ENCODE data around the gene LTB4R.

Gene LTB4R

DNA sequence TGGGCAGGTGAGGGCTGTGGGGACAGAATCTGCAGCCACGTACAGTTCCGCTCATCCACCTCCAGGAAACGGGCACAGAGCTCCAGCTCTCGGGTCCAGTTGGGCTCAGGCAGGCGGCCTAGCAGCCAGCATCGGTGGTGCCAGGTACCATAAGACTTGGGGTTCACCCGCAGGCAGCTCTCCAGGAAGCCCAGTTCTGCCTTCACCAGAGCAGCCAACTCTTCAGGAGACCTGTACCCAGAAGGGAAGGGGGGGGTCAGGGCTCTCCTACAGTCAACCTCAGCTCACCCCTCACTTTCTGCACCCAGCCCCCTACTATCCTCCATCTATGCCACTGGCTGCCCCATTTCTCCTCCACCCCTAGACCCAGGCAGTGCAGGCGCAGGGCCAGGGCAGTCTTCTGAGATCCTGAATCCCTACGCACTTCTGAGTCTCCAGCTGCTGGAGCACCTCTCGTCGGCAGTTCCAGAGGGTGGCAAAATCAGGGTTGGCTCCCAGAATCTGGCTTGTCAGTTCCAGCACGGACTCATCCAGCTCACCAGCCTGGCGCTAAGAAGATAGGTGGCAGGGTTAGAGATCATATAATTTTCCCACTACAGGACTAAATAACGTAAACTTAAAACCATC lies 41.3 kb upstream of the LTB4R start:
- no peaks in the 10 kb centered on the region for H3K4me1 ChIP-seq (ENCODE audit: insufficient read depth, low read length)
- H3K9ac ChIP-seq (ENCODE audit: low read depth, low read length): no peak overlapping the region
- 94% methylated on average over 14 of the region's 14 CpGs for WGBS
- H3K27ac ChIP-seq (ENCODE audit: low read depth, low read length): no peak overlapping the region
- H3K27me3 ChIP-seq (ENCODE audit: insufficient read depth, low read length): no peaks in the 10 kb centered on the region
- no peaks in the 10 kb centered on the region for H3K9me3 ChIP-seq (ENCODE audit: insufficient read depth, low read depth, low read length)
- H3K4me3 ChIP-seq (ENCODE audit: low read length): no peak overlapping the region; the same call in 1 of the 2 replicates
- H3K36me3 ChIP-seq (ENCODE audit: insufficient read depth, low read length): peaks cover 11% of the 10 kb centered on the region; the same call in 1 of the 2 replicates

DNA sequence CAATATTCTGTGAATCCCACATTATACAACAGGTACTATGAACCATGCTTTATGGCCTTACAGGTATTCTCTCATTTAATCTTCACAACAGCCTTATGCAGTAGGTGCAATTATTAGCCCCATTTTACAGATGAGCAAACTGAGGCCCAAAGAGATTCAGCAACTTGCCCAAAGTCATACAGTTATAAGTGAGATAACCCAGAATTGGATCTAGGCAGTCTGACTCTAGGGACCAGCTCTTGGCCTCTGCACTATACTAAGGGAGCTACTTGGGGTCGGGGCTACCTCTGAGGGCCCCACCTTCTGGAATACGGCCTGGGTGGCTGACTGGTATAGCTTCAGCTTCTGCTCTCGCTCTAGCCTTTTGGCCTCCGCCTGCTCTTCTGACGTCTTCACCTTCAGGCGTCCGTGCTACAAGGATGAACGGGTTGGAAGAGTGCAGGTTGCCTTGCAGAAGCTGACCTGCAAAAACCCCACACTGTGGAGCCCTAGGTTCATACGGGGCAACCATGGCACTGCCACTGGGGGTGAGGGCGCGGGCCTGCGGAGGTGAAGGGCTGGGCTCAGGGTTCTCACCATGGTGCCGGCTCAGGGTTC lies 40.7 kb upstream of the LTB4R start:
- Histone ChIP-seq H3K27me3 (ENCODE audit: insufficient read depth, low read length) (no peaks in the 10 kb centered on the region), H3K4me3 (ENCODE audit: low read length) (peak overlapping the region; percentile 77), H3K36me3 (ENCODE audit: insufficient read depth, low read length) (peaks cover 11% of the 10 kb centered on the region; the same call in 1 of the 2 replicates), H3K9ac (ENCODE audit: low read depth, low read length) (0 out of 2 replicates have a peak overlapping the region, but pooled peaks have one; percentile 94), H3K27ac (ENCODE audit: low read depth, low read length) (peak overlapping the region; percentile 94), H3K9me3 (ENCODE audit: insufficient read depth, low read depth, low read length) (no peaks in the 10 kb centered on the region), H3K4me1 (ENCODE audit: insufficient read depth, low read length) (no peaks in the 10 kb centered on the region)
- WGBS: 26% methylated on average over 13 of the region's 13 CpGs

DNA sequence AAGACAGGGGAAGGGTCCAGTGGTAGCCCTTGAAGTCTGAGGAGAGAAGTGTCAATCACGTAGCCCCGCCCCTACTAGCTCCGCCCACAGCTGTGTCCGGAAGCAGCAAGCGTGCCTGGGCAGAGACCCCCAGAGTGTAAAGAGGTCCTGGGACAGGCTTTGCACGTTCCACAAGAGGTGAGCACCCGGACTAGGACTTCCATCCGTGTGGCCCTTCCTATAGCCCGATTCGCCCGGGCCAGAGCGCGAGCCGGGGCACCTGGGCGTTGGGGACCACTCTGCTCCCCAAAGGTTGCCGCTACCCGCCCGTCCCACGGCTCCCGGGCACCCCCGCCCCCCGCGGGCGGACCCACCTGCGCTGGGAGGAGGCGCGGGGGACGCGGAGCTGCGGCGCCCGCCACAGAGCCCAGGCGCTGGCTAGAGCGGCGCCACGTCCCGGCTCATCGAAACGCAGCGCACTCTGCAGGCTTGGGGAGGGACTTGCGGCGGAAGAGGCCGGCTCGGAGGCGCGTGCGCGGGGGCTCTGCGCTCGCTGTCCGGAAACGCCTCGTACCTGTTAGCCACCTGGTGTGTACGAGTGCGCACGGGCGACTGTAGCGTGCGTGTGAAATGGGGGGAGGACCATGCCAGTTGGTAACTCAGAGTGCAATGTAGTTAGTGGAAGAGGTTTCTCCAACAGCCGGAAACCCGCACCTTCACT lies 40.0 kb upstream of the LTB4R start, which contains the start of gene RABGGTA:
Gene RABGGTA (minus strand): TSS at position 464 of the 700 bp plus-strand sequence. CDS start 482 bp downstream, outside the sequence.
- no peaks in the 10 kb centered on the region for H3K9me3 ChIP-seq (ENCODE audit: insufficient read depth, low read depth, low read length)
- peak within 1 kb of the TSS; percentile 94 for H3K27ac ChIP-seq (ENCODE audit: low read depth, low read length)
- H3K4me3 ChIP-seq (ENCODE audit: low read length): peak within 1 kb of the TSS; percentile 77
- H3K36me3 ChIP-seq (ENCODE audit: insufficient read depth, low read length): peaks cover 11% of the 10 kb centered on the region; the same call in 1 of the 2 replicates
- H3K4me1 ChIP-seq (ENCODE audit: insufficient read depth, low read length): no peaks in the 10 kb centered on the region
- H3K9ac ChIP-seq (ENCODE audit: low read depth, low read length): peak within 1 kb of the TSS; percentile 94
- 1% methylated on average over 61 of the region's 61 CpGs for WGBS
- H3K27me3 ChIP-seq (ENCODE audit: insufficient read depth, low read length): no peaks in the 10 kb centered on the region

DNA sequence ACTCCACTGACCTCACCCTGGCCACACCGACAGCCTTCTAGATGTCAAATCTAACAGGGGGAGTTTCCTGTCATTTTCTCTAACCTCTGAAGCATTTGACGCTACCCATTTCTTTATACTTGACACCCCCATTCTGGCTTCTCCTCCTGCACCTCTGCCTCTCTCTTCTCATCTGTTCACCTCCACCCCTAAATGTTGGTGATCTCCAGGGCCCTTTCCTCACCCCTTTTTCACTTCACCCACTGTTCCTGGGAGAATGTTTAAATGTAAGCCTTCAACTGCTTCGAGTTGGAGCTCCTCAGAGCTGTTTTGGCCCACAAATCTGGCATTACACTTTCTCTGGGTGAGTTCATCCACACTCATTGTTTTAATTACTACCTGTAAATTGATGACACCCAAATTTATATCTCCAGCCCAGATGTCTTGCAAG lies 39.5 kb upstream of the LTB4R start:
- no peaks in the 10 kb centered on the region for H3K27me3 ChIP-seq (ENCODE audit: insufficient read depth, low read length)
- 19% methylated on average over 3 of the region's 3 CpGs for WGBS
- H3K4me3 ChIP-seq (ENCODE audit: low read length): peak overlapping the region; percentile 77
- H3K9me3 ChIP-seq (ENCODE audit: insufficient read depth, low read depth, low read length): no peaks in the 10 kb centered on the region
- peaks cover 6% of the 10 kb centered on the region; the same call in 1 of the 2 replicates for H3K36me3 ChIP-seq (ENCODE audit: insufficient read depth, low read length)
- no peak overlapping the region for H3K27ac ChIP-seq (ENCODE audit: low read depth, low read length)
- H3K9ac ChIP-seq (ENCODE audit: low read depth, low read length): peak overlapping the region; percentile 11; the same call in 1 of the 2 replicates
- no peaks in the 10 kb centered on the region for H3K4me1 ChIP-seq (ENCODE audit: insufficient read depth, low read length)

DNA sequence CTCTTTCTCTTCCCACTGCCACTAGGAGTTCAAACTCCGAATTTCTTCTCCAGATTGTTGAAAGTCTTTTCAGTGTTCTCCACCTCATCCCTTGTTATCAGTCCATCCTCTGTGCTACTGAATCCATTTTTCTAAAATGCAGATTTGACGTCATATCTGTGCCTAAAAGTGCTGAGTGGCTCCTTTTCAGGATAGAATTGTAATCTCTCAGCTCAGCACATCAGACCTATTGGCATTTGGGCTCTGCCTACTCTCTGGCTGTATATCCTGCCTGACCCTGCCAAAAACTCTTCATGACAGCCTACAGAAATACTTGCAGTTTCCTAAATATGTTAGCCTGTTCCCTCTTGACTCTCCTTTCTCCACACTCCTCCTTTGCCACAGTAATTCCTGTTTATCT lies 38.8 kb upstream of the LTB4R start:
- 86% methylated on average over 2 of the region's 2 CpGs for WGBS
- Histone ChIP-seq H3K27ac (ENCODE audit: low read depth, low read length) (no peak overlapping the region), H3K9me3 (ENCODE audit: insufficient read depth, low read depth, low read length) (no peaks in the 10 kb centered on the region)

DNA sequence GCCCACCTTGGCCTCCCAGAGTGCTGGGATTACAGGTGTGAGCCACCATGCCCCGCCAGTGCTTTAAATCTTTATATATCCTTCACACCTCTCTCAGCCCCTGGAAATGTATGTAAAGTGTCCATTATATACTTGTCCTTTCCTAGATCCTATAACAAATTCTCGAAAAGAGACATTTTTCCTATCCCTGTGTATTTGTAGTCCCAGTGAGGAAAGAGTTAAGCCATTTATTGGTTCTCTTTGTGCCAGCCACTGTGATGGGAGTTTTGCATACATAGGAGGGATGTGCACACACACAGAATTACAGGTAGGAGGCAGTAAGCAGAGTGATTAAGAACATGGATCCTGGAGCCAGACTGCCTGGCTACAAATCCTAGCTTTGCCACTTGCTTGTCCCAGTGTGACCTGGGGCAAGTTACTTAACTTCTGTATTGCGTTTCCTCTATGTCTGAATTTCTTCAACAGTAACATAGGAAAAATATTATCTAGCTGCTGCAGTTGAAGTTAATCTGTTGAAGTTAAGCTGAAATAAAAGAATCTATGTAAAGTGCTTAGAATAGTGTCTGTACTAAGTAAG lies 37.8 kb upstream of the LTB4R start:
- WGBS: 83% methylated on average over 2 of the region's 3 CpGs
- H3K4me3 ChIP-seq (ENCODE audit: low read length): no peak overlapping the region

More for the DNA sequence above, 38.8 kb upstream of the LTB4R start:
- Histone ChIP-seq H3K36me3 (ENCODE audit: insufficient read depth, low read length) (0 out of 2 replicates have a peak, but pooled peaks cover 4% of the 10 kb centered on the region), H3K27me3 (ENCODE audit: insufficient read depth, low read length) (no peaks in the 10 kb centered on the region), H3K4me1 (ENCODE audit: insufficient read depth, low read length) (no peaks in the 10 kb centered on the region), H3K4me3 (ENCODE audit: low read length) (no peak overlapping the region), H3K9ac (ENCODE audit: low read depth, low read length) (no peak overlapping the region)

DNA sequence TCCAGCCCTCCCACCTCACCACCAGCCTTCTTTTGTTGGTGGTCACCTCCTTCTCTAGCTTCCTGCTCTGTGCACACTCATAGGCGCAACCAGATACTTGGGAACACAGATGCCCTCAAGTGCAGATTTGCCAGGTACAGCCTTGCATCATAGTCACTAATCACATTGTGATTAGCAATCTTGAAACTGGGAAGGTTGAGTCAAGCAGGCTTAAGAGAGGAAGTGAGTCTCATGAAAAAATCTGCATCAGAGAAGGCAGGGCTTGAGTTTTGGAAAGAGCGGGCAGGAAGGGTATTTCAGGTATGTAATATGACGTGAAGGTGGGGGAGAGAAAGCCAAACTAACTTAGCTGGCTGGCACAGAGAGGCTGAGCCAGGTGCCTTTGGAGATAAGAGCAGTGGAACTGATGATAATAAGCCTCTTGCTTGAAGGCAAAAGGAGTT lies 37.2 kb upstream of the LTB4R start:
- no peaks in the 10 kb centered on the region for H3K27me3 ChIP-seq (ENCODE audit: insufficient read depth, low read length)
- no peak overlapping the region for H3K4me3 ChIP-seq (ENCODE audit: low read length)
- no peak overlapping the region for H3K27ac ChIP-seq (ENCODE audit: low read depth, low read length)
- H3K9ac ChIP-seq (ENCODE audit: low read depth, low read length): no peak overlapping the region
- WGBS: 88% methylated on average over 3 of the region's 3 CpGs
- H3K36me3 ChIP-seq (ENCODE audit: insufficient read depth, low read length): no peaks in the 10 kb centered on the region
- H3K4me1 ChIP-seq (ENCODE audit: insufficient read depth, low read length): no peaks in the 10 kb centered on the region
- H3K9me3 ChIP-seq (ENCODE audit: insufficient read depth, low read depth, low read length): no peaks in the 10 kb centered on the region

More for the DNA sequence above, 37.8 kb upstream of the LTB4R start:
- Histone ChIP-seq H3K9me3 (ENCODE audit: insufficient read depth, low read depth, low read length) (no peaks in the 10 kb centered on the region), H3K27me3 (ENCODE audit: insufficient read depth, low read length) (no peaks in the 10 kb centered on the region), H3K27ac (ENCODE audit: low read depth, low read length) (no peak overlapping the region), H3K36me3 (ENCODE audit: insufficient read depth, low read length) (no peaks in the 10 kb centered on the region), H3K4me1 (ENCODE audit: insufficient read depth, low read length) (no peaks in the 10 kb centered on the region), H3K9ac (ENCODE audit: low read depth, low read length) (no peak overlapping the region)

DNA sequence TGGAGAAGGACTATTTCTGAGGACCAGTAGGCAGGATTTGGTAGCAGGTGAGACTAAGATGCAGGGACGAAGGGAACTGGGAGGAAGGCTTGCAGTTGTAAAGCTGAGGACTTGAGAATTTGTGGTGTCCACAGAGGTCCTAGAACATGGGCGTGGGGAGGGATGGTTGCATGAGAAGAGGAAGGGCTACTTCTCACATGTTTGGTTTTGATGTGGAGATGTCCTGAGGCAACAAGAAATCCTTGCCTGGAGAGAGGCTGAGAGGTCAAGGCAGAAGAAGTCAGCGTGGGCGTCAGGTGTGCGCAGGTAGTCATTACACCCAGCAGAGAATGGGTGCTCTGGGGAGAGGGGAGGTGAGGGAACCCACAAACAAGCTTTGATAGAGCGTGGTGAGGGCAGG lies 34.2 kb upstream of the LTB4R start:
- H3K27ac ChIP-seq (ENCODE audit: low read depth, low read length): no peak overlapping the region
- no peaks in the 10 kb centered on the region for H3K36me3 ChIP-seq (ENCODE audit: insufficient read depth, low read length)
- WGBS: 94% methylated on average over 6 of the region's 6 CpGs
- no peak overlapping the region for H3K4me3 ChIP-seq (ENCODE audit: low read length)
- H3K4me1 ChIP-seq (ENCODE audit: insufficient read depth, low read length): no peaks in the 10 kb centered on the region
- no peaks in the 10 kb centered on the region for H3K27me3 ChIP-seq (ENCODE audit: insufficient read depth, low read length)
- no peak overlapping the region for H3K9ac ChIP-seq (ENCODE audit: low read depth, low read length)
- no peaks in the 10 kb centered on the region for H3K9me3 ChIP-seq (ENCODE audit: insufficient read depth, low read depth, low read length)

DNA sequence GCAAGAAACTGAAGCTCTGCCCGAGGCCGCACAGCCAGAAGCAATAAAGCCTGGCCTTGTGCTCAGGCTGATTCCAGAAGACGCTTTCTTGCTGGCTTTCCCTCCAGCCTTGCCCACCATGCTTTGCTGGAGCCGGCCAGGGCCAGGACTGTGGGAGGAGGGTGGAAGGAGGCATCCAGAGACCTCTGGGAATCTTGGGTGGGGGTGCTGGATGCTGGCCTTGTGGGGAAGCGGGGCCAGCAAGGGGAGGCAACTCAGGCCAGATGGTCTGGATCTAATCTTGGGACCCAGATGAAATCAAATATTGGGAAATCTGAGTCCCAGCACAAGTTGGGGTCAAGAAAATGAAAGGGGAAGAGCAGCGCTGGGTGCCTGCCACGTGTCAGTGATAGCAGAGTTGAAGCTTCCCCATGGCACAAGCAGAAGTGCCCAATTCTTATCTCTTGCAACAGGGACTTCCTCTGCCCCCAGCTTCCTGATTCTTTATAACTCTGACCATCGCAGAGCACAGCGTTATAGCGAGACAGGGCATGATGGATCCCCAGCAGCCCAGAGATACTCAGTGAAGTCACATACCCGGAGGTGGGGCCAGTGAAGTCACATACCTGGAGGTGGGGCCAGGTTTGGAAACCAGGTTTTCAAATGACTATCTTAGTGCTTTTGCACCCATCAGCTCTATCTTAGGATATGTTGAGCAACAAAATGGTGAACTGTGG lies 33.5 kb upstream of the LTB4R start:
- H3K27me3 ChIP-seq (ENCODE audit: insufficient read depth, low read length): no peaks in the 10 kb centered on the region
- H3K4me1 ChIP-seq (ENCODE audit: insufficient read depth, low read length): no peaks in the 10 kb centered on the region

DNA sequence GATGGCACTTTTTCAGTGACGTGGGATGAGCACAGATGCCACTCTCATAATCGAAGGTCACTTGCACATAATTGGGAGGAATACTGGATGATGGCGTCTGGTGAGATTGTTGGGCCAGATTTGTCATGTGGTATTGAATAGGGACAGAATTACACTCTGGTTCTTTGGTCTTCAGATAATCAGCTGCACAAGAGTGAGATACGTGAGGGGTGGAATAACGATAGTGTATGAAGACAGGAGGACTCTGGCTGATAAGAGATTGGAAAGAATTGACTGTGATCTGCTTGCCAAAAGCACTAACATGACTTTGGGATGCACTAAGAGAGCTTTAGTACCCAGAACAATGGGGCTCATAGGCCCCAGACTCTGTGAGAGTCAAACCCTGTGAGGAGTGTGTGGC lies 32.9 kb upstream of the LTB4R start:
- H3K4me1 ChIP-seq (ENCODE audit: insufficient read depth, low read length): no peaks in the 10 kb centered on the region
- no peak overlapping the region for H3K4me3 ChIP-seq (ENCODE audit: low read length)
- no peaks in the 10 kb centered on the region for H3K27me3 ChIP-seq (ENCODE audit: insufficient read depth, low read length)
- H3K27ac ChIP-seq (ENCODE audit: low read depth, low read length): no peak overlapping the region
- WGBS: 94% methylated on average over 5 of the region's 5 CpGs
- no peaks in the 10 kb centered on the region for H3K36me3 ChIP-seq (ENCODE audit: insufficient read depth, low read length)
- H3K9ac ChIP-seq (ENCODE audit: low read depth, low read length): no peak overlapping the region
- H3K9me3 ChIP-seq (ENCODE audit: insufficient read depth, low read depth, low read length): no peaks in the 10 kb centered on the region

More for the DNA sequence above, 33.5 kb upstream of the LTB4R start:
- H3K9ac ChIP-seq (ENCODE audit: low read depth, low read length): no peak overlapping the region; the same call in 1 of the 2 replicates
- no peaks in the 10 kb centered on the region for H3K9me3 ChIP-seq (ENCODE audit: insufficient read depth, low read depth, low read length)
- no peak overlapping the region for H3K27ac ChIP-seq (ENCODE audit: low read depth, low read length)
- H3K36me3 ChIP-seq (ENCODE audit: insufficient read depth, low read length): no peaks in the 10 kb centered on the region
- 94% methylated on average over 11 of the region's 11 CpGs for WGBS
- no peak overlapping the region for H3K4me3 ChIP-seq (ENCODE audit: low read length)

Data from HUES64 (cell line).